GM12878 (cell line): ENCODE results near the gene POLR1G. TPM values are rescaled to one million over a fixed set of nuclear protein-coding genes. Genes with fewer than 3 reads are reported as not detected.

ENCODE experiments used
- ATAC-seq: fragments of 200-7000 bp; cut with Tn5 transposase; 3 replicates; pipeline ENCODE4 v1.9.1; 2020; ENCODE audit warnings: mild to moderate bottlenecking, moderate library complexity
- BruUV-seq: library from RNA; stranded (reverse); fragments of 400-500 nt; replicated peaks from 2 replicates; lab custom pipeline; 2021; lab: Mats Ljungman, UMichigan
- CTCF ChIA-PET: fragments of 300-600 bp; sonication (Branson Sonifier 250); formaldehyde crosslinking; extraction: SDS; loops from one replicate; lab custom pipeline; 2021; ENCODE audit warnings: inconsistent platforms; lab: Yijun Ruan, JAX
- POLR2A ChIA-PET: fragments of 350-600 bp; formaldehyde crosslinking; extraction: SDS; loops from one replicate; lab custom pipeline; 2021; ENCODE audit warnings: inconsistent platforms; lab: Charles Lee
- RAD21 ChIA-PET: fragments of 300-600 bp; sonication (Branson Sonifier 250); formaldehyde crosslinking; loops from one replicate; lab custom pipeline; 2023; ENCODE audit warnings: antibody characterized with exemption; ENCODE audit not compliant: unreplicated experiment; lab: Charles Lee
- SMC1A ChIA-PET: fragments of 300-600 bp; sonication (Branson Sonifier 250); formaldehyde crosslinking; loops from one replicate; lab custom pipeline; 2023; ENCODE audit not compliant: unreplicated experiment, uncharacterized antibody; lab: Charles Lee
- DNase-seq: peaks from one replicate; pipeline ENCODE4 v3.0.0-alpha.2; 2011; ENCODE audit warnings: low read depth, low spot score
- FAIRE-seq: peaks from 3 replicates; lab custom pipeline; 2011; peaks lifted over from hg19 to GRCh38; lab: Jason Lieb, UNC
- H2AFZ ChIP-seq: 2 replicates; pipeline ENCODE4 v1.6.0; 2011; ENCODE audit warnings: low read depth, low read length, control low read depth; ENCODE audit not compliant: control insufficient read depth
- H3K27ac ChIP-seq: 2 replicates; pipeline ENCODE4 v1.5.1; 2011; ENCODE audit warnings: control low read depth; ENCODE audit not compliant: control insufficient read depth, insufficient read depth
- H3K27me3 ChIP-seq, 2 experiments: replicated peaks in 1 of 2; 2 replicates each; pipeline versions ENCODE4 v1.6.0 to v1.6.1; 2011; ENCODE audit warnings: low read length in 1 of 2; ENCODE audit not compliant: control insufficient read depth in 2 of 2, insufficient read depth in 2 of 2
- H3K36me3 ChIP-seq, 2 experiments: 2 replicates each; pipeline ENCODE4 v1.5.1; 2011; ENCODE audit warnings: low read length in 1 of 2; ENCODE audit not compliant: control insufficient read depth in 2 of 2, insufficient read depth in 2 of 2
- H3K4me1 ChIP-seq: 2 replicates; pipeline ENCODE4 v1.6.1; 2011; ENCODE audit warnings: mild to moderate bottlenecking, low read length, moderate library complexity, mixed read lengths; ENCODE audit not compliant: control insufficient read depth, insufficient read depth
- H3K4me2 ChIP-seq: 2 replicates; pipeline ENCODE4 v1.6.0; 2011; ENCODE audit warnings: control low read depth; ENCODE audit not compliant: control insufficient read depth, insufficient read depth
- H3K4me3 ChIP-seq: fragments of 200-600 bp; sonication (generic); 2 replicates; pipeline ENCODE4 v1.5.1; 2016
- H3K79me2 ChIP-seq: 2 replicates; pipeline ENCODE4 v1.6.0; 2011; ENCODE audit warnings: low read length; ENCODE audit not compliant: control insufficient read depth, insufficient read depth
- H3K9ac ChIP-seq: 2 replicates; pipeline ENCODE4 v1.8.0; 2011; ENCODE audit warnings: low read length, control low read depth, mixed read lengths; ENCODE audit not compliant: control insufficient read depth, insufficient read depth
- H3K9me3 ChIP-seq: replicated peaks from 3 replicates; pipeline ENCODE4 v1.5.1; 2011; ENCODE audit warnings: mild to moderate bottlenecking, low read length; ENCODE audit not compliant: control insufficient read depth, insufficient read depth
- H4K20me1 ChIP-seq: 2 replicates; pipeline ENCODE4 v1.6.0; 2011; ENCODE audit not compliant: control insufficient read depth, insufficient read depth
- BACH1 ChIP-seq: fragments of 450-650 bp; IDR thresholded peaks from 2 replicates; pipeline ENCODE4 v1.6.1; 2017; ENCODE audit warnings: mild to moderate bottlenecking, borderline replicate concordance
- CBX3 ChIP-seq: fragments of 200-600 bp; sonication (generic); IDR thresholded peaks from 2 replicates; pipeline ENCODE4 v1.6.1; 2016; ENCODE audit warnings: low read depth, borderline replicate concordance
- CHD2 ChIP-seq: IDR thresholded peaks from 2 replicates; pipeline ENCODE4 v1.6.1; 2011; ENCODE audit warnings: low read depth, low read length, improper control_type of control experiment, borderline replicate concordance
- CREB1 ChIP-seq: IDR thresholded peaks from 2 replicates; pipeline ENCODE4 v1.6.1; 2012; ENCODE audit warnings: low read depth, mild to moderate bottlenecking, inconsistent platforms
- EED ChIP-seq: sonication (generic); IDR thresholded peaks from 2 replicates; pipeline ENCODE4 v1.6.1; 2016; ENCODE audit warnings: antibody characterized with exemption, low read depth
- ESRRA ChIP-seq: IDR thresholded peaks from 2 replicates; pipeline ENCODE4 v1.6.1; 2012; ENCODE audit warnings: mild to moderate bottlenecking, low read length, improper control_type of control experiment
- FOS ChIP-seq: IDR thresholded peaks from 3 replicates; pipeline ENCODE4 v1.6.1; 2011; ENCODE audit warnings: borderline replicate concordance; ENCODE audit not compliant: insufficient read length; ENCODE audit errors: extremely low read depth
- GABPA ChIP-seq: IDR thresholded peaks from 2 replicates; pipeline ENCODE4 v1.6.1; 2014; ENCODE audit warnings: antibody characterized with exemption, low read depth, mild to moderate bottlenecking, inconsistent platforms
- HDAC6 ChIP-seq: fragments of 200-600 bp; sonication (generic); IDR thresholded peaks from one replicate; pipeline ENCODE4 v1.8.0; 2017; ENCODE audit warnings: antibody characterized with exemption; ENCODE audit not compliant: unreplicated experiment
- HDGF ChIP-seq: fragments of 450-650 bp; IDR thresholded peaks from 2 replicates; pipeline ENCODE4 v1.6.1; 2016; ENCODE audit warnings: antibody characterized with exemption
- MEF2B ChIP-seq: fragments of 450-650 bp; IDR thresholded peaks from 2 replicates; pipeline ENCODE4 v1.6.1; 2018; ENCODE audit warnings: mild to moderate bottlenecking, moderate library complexity; ENCODE audit not compliant: partially characterized antibody, poor library complexity, severe bottlenecking
- MTA3 ChIP-seq: IDR thresholded peaks from 2 replicates; pipeline ENCODE4 v1.6.1; 2012; ENCODE audit warnings: low read length, inconsistent platforms, borderline replicate concordance
- RBBP5 ChIP-seq: fragments of 200-600 bp; sonication (generic); conservative IDR thresholded peaks from 2 replicates; pipeline ENCODE4 v1.6.1; 2016
- RUNX3 ChIP-seq: IDR thresholded peaks from 2 replicates; pipeline ENCODE4 v1.6.1; 2012; ENCODE audit warnings: low read length, inconsistent platforms
- SMC3 ChIP-seq: IDR thresholded peaks from 2 replicates; pipeline ENCODE4 v1.6.1; 2011; ENCODE audit warnings: low read length, improper control_type of control experiment, borderline replicate concordance
- TARDBP ChIP-seq: IDR thresholded peaks from 2 replicates; pipeline ENCODE4 v1.6.1; 2016; ENCODE audit warnings: borderline replicate concordance
- WGBS: methylation state at CpG from one replicate; pipeline ENCODE4 v1.1.6; 2016; ENCODE audit warnings: low lambda C conversion rate; ENCODE audit not compliant: insufficient replicate concordance, insufficient coverage; ENCODE audit errors: missing lambda C conversion rate; 5-methylcytosine and 5-hydroxymethylcytosine counted together
- in situ Hi-C: fragments of 300-500 bp; cut with MboI; formaldehyde crosslinking; loops from 9 replicates; pipeline ENCODE4 v1.14.3; 2018; ENCODE audit warnings: mixed read lengths
- intact Hi-C: fragments of 100-400 bp; cut with micrococcal nuclease; formaldehyde crosslinking; loops from one replicate; pipeline ENCODE4 v1.14.2; 2022; ENCODE audit not compliant: unreplicated experiment
- polyA plus RNA-seq, 11 experiments: library from polyadenylated mRNA; depleted of rRNA in 4 of 11; unstranded in 6 of 11; stranded (reverse) in 5 of 11; fragments of >200 nt; fragmentation: Nextera tagmentation in 4 of 11; fragmentation: Illumina TruSeq in 1 of 11; extraction: Ambion mirVana in 4 of 11; extraction: Trizol in 1 of 11; gene quantifications; 1 replicate in 1 of 11; 2 replicates in 10 of 11; pipeline versions ENCODE4 v1.2.1 to v1.2.3, GENCODE V29; 2011 to 2016; ENCODE audit warnings: inconsistent platforms in 2 of 11, missing spikeins in 2 of 11, low read depth in 1 of 11
- total RNA-seq, 4 experiments: library from RNA; depleted of rRNA in 3 of 4; stranded (reverse); fragments of >200 nt in 3 of 4; fragmentation: Illumina TruSeq in 1 of 4; extraction: Trizol in 1 of 4; gene quantifications; 2 replicates each; pipeline versions ENCODE4 v1.2.1 to v1.2.3, GENCODE V29; 2013 to 2021
- TF ChIP-seq, protein P1 (sequence below): fragments of 450-650 bp; IDR thresholded peaks from 2 replicates; pipeline ENCODE4 v1.6.1; 2016; ENCODE audit warnings: mild to moderate bottlenecking, moderate library complexity, borderline replicate concordance
- TF ChIP-seq, protein P2 (sequence below): fragments of 150-350 bp; IDR thresholded peaks from 2 replicates; pipeline ENCODE4 v1.6.1; 2016; ENCODE audit warnings: low read depth, low read length

Gene POLR1G
- total and polyA plus RNA-seq, 10 of the 15 experiments (the other 5 are each of a cell fraction or from before 2014, with no cell fraction given): 2.0 to 30.9 (median 20.5) TPM

DNA sequence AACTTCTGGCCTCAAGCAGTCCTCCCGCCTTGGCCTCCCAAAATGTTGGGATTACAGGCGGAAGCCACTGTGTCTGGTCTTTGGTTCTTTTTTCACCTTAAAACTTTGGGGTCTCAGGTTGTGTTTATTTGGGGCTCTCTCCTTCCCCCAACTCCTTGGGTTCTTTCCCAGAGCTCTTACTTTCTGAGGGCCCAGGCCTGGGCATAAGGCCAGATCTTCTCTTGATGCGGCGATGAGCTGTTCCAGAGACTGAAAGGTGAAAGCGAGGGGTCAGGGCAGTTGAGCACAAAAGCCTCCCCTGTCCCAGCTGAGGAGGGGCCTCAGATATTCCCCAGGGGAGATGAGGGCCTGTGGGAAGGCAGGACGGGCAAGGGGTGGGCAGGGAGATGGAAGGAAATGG, 7.1 kb downstream of the POLR1G start (continued):
- TF ChIP-seq CHD2: no peak

DNA sequence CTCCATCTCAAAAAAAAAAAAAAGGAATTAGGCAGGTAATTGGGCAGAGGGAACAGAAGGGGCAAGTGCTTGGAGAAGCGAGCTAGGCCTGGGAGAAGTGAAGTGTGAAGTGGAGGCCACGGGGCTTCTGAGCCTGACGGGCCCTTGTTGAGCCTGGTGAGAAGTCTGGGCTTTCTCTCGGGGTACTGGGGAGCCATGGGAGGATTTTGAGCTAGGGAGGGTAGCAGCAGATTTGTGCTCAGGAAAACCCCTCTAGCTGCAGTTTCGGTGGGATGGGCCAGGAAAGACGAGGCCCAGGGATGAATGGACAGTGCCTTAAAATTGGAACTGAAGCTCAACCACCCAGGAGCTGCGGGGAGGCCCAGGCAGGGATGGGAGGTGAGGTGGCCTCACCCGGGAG, 8.0 kb downstream of the POLR1G start:
- Histone ChIP-seq H3K4me2 (no peak overlapping the region), H3K4me1 (peaks cover 11% of the 10 kb centered on the region), H3K9ac (no peak overlapping the region), H2AFZ (no peak overlapping the region), H3K9me3 (no peaks in the 10 kb centered on the region), H3K27ac (no peak overlapping the region), H3K79me2 (no peaks in the 10 kb centered on the region), H3K27me3 (no peaks in the 10 kb centered on the region), H3K4me3 (no peak overlapping the region), H4K20me1 (no peaks in the 10 kb centered on the region), H3K36me3 (peaks cover 7% of the 10 kb centered on the region in 2 experiments)
- no peak for FAIRE-seq
- POLR2A ChIA-PET: interaction anchor here (0.7 kb wide), 3 partner anchors 42 to 1938 kb away, joined by 3 read pairs; no protein-coding TSS in a partner anchor
- DNase-seq: no peak
- no peak for ATAC-seq
- BruUV-seq: no TSS peak
- SMC1A ChIA-PET: no interaction called here
- in situ Hi-C loops: no loop called here
- RAD21 ChIA-PET: no interaction called here
- intact Hi-C loops: no loop called here
- 90% methylated on average over 8 of the region's 8 CpGs for WGBS
- CTCF ChIA-PET: interaction anchor here (0.6 to 3.0 kb wide), 3 partner anchors 12 to 1467 kb away, joined by 4 to 14 read pairs (median 5); no protein-coding TSS in a partner anchor
- no peak for TF ChIP-seq EED
- TF ChIP-seq RUNX3: no peak
- TF ChIP-seq BACH1: no peak
- no peak for TF ChIP-seq CBX3
- no peak for TF ChIP-seq TARDBP
- TF ChIP-seq HDAC6: no peak
- TF ChIP-seq, protein P1, sequence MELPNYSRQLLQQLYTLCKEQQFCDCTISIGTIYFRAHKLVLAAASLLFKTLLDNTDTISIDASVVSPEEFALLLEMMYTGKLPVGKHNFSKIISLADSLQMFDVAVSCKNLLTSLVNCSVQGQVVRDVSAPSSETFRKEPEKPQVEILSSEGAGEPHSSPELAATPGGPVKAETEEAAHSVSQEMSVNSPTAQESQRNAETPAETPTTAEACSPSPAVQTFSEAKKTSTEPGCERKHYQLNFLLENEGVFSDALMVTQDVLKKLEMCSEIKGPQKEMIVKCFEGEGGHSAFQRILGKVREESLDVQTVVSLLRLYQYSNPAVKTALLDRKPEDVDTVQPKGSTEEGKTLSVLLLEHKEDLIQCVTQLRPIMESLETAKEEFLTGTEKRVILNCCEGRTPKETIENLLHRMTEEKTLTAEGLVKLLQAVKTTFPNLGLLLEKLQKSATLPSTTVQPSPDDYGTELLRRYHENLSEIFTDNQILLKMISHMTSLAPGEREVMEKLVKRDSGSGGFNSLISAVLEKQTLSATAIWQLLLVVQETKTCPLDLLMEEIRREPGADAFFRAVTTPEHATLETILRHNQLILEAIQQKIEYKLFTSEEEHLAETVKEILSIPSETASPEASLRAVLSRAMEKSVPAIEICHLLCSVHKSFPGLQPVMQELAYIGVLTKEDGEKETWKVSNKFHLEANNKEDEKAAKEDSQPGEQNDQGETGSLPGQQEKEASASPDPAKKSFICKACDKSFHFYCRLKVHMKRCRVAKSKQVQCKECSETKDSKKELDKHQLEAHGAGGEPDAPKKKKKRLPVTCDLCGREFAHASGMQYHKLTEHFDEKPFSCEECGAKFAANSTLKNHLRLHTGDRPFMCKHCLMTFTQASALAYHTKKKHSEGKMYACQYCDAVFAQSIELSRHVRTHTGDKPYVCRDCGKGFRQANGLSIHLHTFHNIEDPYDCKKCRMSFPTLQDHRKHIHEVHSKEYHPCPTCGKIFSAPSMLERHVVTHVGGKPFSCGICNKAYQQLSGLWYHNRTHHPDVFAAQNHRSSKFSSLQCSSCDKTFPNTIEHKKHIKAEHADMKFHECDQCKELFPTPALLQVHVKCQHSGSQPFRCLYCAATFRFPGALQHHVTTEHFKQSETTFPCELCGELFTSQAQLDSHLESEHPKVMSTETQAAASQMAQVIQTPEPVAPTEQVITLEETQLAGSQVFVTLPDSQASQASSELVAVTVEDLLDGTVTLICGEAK: no peak
- no peak for TF ChIP-seq GABPA
- no peak for TF ChIP-seq HDGF
- no peak for TF ChIP-seq FOS
- TF ChIP-seq, protein P2, sequence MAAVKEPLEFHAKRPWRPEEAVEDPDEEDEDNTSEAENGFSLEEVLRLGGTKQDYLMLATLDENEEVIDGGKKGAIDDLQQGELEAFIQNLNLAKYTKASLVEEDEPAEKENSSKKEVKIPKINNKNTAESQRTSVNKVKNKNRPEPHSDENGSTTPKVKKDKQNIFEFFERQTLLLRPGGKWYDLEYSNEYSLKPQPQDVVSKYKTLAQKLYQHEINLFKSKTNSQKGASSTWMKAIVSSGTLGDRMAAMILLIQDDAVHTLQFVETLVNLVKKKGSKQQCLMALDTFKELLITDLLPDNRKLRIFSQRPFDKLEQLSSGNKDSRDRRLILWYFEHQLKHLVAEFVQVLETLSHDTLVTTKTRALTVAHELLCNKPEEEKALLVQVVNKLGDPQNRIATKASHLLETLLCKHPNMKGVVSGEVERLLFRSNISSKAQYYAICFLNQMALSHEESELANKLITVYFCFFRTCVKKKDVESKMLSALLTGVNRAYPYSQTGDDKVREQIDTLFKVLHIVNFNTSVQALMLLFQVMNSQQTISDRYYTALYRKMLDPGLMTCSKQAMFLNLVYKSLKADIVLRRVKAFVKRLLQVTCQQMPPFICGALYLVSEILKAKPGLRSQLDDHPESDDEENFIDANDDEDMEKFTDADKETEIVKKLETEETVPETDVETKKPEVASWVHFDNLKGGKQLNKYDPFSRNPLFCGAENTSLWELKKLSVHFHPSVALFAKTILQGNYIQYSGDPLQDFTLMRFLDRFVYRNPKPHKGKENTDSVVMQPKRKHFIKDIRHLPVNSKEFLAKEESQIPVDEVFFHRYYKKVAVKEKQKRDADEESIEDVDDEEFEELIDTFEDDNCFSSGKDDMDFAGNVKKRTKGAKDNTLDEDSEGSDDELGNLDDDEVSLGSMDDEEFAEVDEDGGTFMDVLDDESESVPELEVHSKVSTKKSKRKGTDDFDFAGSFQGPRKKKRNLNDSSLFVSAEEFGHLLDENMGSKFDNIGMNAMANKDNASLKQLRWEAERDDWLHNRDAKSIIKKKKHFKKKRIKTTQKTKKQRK: no peak
- TF ChIP-seq MEF2B: no peak
- TF ChIP-seq MTA3: no peak
- no peak for TF ChIP-seq RBBP5
- TF ChIP-seq ESRRA: no peak
- TF ChIP-seq CREB1: no peak
- no peak for TF ChIP-seq SMC3
